Adipocyte (in vitro differentiated cells): ENCODE measurements around the gene OR11G2.
"Not testable (repeated sequence)": the region's sequence is repeated elsewhere in the genome, so short reads cannot be mapped to it uniquely, and the experiment has no call there.

Source experiments
- DNase-seq: peaks from one replicate; pipeline ENCODE4 v3.0.0-alpha.2; 2015; ENCODE audit warnings: low read depth
- H3K27me3 ChIP-seq: replicated peaks from 2 replicates; pipeline ENCODE4 v1.7.0; 2013; ENCODE audit warnings: mild to moderate bottlenecking, low read length, moderate library complexity; ENCODE audit not compliant: control insufficient read depth, insufficient read depth
- H3K36me3 ChIP-seq: 2 replicates; pipeline ENCODE4 v1.7.0; 2013; ENCODE audit warnings: low read length, mild to moderate bottlenecking, moderate library complexity; ENCODE audit not compliant: control insufficient read depth, insufficient read depth, severe bottlenecking
- H3K4me1 ChIP-seq: 2 replicates; pipeline ENCODE4 v1.7.0; 2013; ENCODE audit warnings: mild to moderate bottlenecking, low read length, moderate library complexity; ENCODE audit not compliant: control insufficient read depth, insufficient read depth
- H3K4me3 ChIP-seq: 2 replicates; pipeline ENCODE4 v1.7.0; 2013; ENCODE audit warnings: mild to moderate bottlenecking, low read length, moderate library complexity
- H3K9ac ChIP-seq: 2 replicates; pipeline ENCODE4 v1.7.0; 2013; ENCODE audit warnings: mild to moderate bottlenecking, low read length, moderate library complexity
- H3K9me3 ChIP-seq: 2 replicates; pipeline ENCODE4 v1.7.0; 2013; ENCODE audit warnings: mild to moderate bottlenecking, low read length, moderate library complexity; ENCODE audit not compliant: control insufficient read depth

The OR11G2 gene

DNA sequence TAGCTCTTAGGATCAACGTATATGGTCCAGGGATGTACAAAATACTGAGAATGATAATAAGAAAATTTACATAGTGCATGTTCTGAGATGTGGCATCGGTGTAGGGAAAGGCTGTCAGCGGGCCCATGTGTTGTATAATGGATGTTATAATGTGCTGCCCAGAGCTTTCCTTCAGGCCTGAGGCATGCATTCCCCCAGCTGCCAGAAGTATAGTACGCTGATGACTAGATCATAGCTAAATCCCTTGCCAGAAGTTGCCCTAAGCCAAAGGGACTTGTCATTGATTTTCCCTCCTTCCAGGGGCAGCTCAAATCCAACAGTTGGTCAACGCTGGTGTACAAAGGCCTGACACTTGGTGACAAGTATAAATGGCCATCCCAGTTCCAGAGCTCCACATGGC is 6.5 kb upstream of the OR11G2 start:
- Histone ChIP-seq H3K4me1 (no peaks in the 10 kb centered on the region), H3K4me3 (no peak overlapping the region), H3K9ac (no peak overlapping the region), H3K27me3 (no peaks in the 10 kb centered on the region), H3K36me3 (no peaks in the 10 kb centered on the region), H3K9me3 (peaks cover 4% of the 10 kb centered on the region)
- no peak for DNase-seq

DNA sequence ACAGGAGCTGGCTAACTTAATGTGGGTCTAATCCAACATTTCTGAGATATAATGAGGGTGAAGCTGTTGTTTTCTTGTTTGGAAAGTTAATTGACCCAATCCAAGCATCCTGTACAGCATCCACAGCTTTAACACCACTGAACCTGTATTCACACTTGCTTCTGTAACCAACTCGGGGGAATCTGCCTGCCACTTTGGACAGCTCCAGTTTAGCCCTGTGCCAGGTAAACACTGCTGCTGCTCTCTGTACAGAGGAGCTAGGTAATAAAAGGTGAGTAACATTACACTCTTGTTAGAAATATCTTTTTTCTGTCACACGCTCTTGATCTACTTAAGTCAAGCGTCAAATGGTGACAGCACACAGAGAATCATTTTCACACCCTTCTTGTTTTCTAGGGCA is 700 bp downstream of the OR11G2 start:
- Histone ChIP-seq H3K9me3 (peaks cover 4% of the 10 kb centered on the region), H3K9ac (no peak overlapping the region), H3K36me3 (no peaks in the 10 kb centered on the region)

DNA sequence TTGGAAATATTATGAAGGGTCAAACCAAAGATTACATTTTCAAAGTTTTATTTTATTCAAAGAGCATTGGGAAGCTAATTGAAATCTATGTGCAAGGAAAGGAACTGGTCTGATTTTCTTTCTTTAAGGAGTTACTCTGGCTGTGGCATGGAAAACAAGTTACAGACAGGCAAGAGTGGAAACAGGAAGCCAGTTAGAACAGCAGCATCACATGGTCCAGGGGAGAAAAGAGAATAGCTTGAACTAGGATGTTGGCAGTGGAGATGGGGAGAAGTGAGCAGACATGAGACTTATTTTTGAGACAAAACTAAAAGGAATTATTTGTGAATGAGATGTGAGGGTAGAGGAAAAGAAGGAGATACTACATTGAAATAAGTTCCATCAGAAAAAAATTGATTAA is 3.4 kb downstream of the OR11G2 start:
- DNase-seq, result no peak
- H3K36me3 ChIP-seq, result no peaks in the 10 kb centered on the region
- H3K4me3 ChIP-seq, result no peak overlapping the region
- peaks cover 3% of the 10 kb centered on the region for H3K27me3 ChIP-seq
- H3K9me3 ChIP-seq, result no peaks in the 10 kb centered on the region
- H3K9ac ChIP-seq, result no peak overlapping the region
- no peaks in the 10 kb centered on the region for H3K4me1 ChIP-seq

More for the DNA sequence above, 700 bp downstream of the OR11G2 start:
- no peak for DNase-seq
- Histone ChIP-seq H3K27me3 (no peaks in the 10 kb centered on the region), H3K4me3 (no peak overlapping the region), H3K4me1 (no peaks in the 10 kb centered on the region)

DNA sequence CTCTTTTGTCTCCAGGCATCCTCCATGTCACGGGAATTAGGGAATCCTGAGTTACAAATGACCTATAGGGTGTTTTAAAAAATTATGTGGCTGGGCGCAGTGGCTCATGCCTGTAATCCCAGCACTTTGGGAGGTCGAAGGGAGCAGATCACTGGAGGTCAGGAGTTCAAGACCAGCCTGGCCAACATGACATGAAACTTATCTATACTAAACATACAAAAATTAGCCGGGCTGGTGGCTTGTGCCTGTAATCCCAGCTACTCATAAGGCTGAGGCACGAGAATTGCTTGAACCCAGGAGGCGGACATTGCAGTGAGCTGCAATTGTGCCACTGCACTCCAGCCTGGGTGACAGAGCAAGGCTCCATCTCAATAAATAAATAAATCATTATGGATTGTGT is 4.5 kb downstream of the OR11G2 start:
- H3K4me3 ChIP-seq, H3K4me1 ChIP-seq, H3K9me3 ChIP-seq, H3K9ac ChIP-seq, DNase-seq, H3K36me3 ChIP-seq, H3K27me3 ChIP-seq: not testable (repeated sequence)

DNA sequence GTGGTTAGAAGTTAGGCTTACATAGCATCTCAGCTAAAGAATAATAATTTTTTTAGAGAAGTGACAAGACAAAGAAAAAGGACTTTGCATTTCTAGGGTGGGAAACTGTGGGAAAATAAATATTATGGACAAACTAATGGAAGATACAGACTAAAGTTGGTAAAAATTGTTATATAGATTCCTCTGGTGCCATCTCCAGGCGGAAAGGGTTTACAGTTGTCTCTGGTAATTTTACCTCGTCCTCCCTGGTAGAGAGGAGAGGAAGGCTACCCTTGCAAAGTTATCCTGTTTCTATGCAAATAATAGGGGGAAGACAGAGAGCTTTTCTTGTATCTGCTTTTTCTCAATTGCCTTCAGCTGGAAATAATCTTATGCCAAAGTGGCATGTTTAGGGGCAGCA is 5.2 kb downstream of the OR11G2 start:
- H3K36me3 ChIP-seq, result no peaks in the 10 kb centered on the region
- peak; percentile 1 for DNase-seq
- H3K4me3 ChIP-seq, result no peak overlapping the region
- H3K27me3 ChIP-seq, result peaks cover 3% of the 10 kb centered on the region
- H3K9ac ChIP-seq, result no peak overlapping the region
- H3K4me1 ChIP-seq, result no peaks in the 10 kb centered on the region
- H3K9me3 ChIP-seq, result peaks cover 4% of the 10 kb centered on the region

DNA sequence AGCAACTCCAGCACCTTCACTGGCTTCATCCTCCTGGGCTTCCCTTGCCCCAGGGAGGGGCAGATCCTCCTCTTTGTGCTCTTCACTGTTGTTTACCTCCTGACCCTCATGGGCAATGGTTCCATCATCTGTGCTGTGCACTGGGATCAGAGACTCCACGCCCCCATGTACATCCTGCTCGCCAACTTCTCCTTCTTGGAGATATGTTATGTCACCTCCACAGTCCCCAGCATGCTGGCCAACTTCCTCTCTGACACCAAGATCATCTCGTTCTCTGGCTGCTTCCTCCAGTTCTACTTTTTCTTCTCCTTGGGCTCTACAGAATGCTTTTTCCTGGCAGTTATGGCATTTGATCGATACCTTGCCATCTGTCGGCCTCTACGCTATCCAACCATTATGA is 6.8 kb downstream of the OR11G2 start:
- no peak overlapping the region for H3K4me3 ChIP-seq
- H3K36me3 ChIP-seq, result no peaks in the 10 kb centered on the region
- H3K27me3 ChIP-seq, result peaks cover 3% of the 10 kb centered on the region
- peaks cover 4% of the 10 kb centered on the region for H3K9me3 ChIP-seq
- no peak overlapping the region for H3K9ac ChIP-seq
- no peak for DNase-seq
- H3K4me1 ChIP-seq, result no peaks in the 10 kb centered on the region

DNA sequence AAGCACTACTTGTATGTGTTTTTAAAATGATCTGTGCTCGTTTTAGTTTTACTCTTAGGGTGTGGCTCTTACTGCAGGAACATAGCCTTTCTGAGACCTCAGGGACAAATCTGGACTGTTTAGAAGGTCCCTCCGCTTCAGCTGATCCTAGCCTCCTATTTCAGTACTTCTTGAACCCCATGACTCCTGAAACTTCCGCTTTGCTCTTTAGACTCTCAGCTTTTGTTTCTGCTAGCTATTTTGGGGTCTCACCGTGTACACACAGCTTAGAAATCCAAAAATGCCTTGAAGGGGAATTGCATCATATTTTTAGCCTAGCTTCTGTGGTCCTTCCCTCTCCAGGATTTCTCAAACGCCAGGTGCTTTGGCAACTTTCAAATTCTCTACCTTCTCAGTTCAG is 8.3 kb downstream of the OR11G2 start:
- H3K9ac ChIP-seq, result no peak overlapping the region
- no peak for DNase-seq
- H3K4me3 ChIP-seq, result no peak overlapping the region
- H3K4me1 ChIP-seq, result no peaks in the 10 kb centered on the region
- peaks cover 4% of the 10 kb centered on the region for H3K9me3 ChIP-seq
- H3K27me3 ChIP-seq, result peaks cover 3% of the 10 kb centered on the region
- H3K36me3 ChIP-seq, result no peaks in the 10 kb centered on the region

DNA sequence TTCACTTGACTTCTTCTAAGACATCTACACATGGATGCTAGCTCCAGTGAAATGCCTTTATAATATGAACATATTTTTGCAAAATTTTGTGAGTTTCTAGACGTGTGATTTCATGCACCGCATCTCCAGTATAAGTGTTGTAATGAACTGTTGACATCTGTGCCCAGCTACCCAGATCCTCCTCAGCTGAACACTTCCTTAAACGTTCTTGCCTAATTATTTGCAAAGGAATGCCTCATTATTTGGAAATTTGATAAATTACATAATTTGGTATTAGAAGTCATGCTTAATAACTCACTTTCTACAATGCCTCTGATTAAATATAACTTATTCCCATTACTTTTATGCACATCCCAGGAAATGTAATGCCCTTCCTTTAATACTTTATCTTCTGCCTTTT is 14.0 kb downstream of the OR11G2 start:
- no peak for DNase-seq
- no peaks in the 10 kb centered on the region for H3K27me3 ChIP-seq
- H3K4me1 ChIP-seq, result no peaks in the 10 kb centered on the region
- no peak overlapping the region for H3K4me3 ChIP-seq
- no peak overlapping the region for H3K9ac ChIP-seq
- H3K9me3 ChIP-seq, result peaks cover 8% of the 10 kb centered on the region
- no peaks in the 10 kb centered on the region for H3K36me3 ChIP-seq

DNA sequence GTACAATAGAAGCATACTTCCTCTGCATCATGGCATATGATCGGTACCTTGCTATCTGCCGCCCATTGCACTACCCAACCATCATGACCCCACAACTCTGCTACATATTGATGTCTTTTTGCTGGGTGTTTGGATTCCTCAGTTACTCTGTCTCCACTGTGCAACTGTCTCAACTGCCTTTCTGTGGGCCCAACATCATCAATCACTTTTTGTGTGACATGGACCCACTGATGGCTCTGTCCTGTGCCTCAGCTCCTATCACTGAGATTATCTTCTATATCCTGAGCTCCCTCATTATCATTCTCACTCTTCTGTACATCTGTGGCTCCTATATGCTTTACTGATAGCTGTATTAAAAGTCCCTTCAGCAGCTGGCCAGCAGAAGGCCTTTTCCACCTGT is 18.9 kb downstream of the OR11G2 start:
- no peak for DNase-seq
- Histone ChIP-seq H3K4me3 (no peak overlapping the region), H3K36me3 (no peaks in the 10 kb centered on the region), H3K9me3 (peaks cover 6% of the 10 kb centered on the region), H3K9ac (no peak overlapping the region), H3K4me1 (no peaks in the 10 kb centered on the region), H3K27me3 (no peaks in the 10 kb centered on the region)

DNA sequence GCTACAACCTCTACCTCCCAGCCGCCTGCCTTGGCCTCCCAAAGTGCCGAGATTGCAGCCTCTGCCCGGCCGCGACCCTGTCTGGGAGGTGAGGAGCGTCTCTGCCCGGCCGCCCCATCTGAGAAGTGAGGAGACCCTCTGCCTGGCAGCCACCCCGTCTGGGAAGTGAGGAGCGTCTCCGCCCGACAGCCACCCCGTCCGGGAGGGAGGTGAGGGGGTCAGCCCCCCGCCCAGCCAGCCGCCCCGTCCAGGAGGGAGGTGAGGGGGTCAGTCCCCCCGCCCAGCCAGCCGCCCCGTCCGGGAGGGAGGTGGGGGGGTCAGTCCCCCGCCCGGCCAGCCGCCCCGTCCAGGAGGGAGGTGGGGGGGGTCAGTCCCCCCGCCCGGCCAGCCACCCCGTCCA is 21.7 kb downstream of the OR11G2 start:
- H3K9me3 ChIP-seq, H3K4me1 ChIP-seq, H3K27me3 ChIP-seq, H3K4me3 ChIP-seq, H3K36me3 ChIP-seq, DNase-seq, H3K9ac ChIP-seq: not testable (repeated sequence)

DNA sequence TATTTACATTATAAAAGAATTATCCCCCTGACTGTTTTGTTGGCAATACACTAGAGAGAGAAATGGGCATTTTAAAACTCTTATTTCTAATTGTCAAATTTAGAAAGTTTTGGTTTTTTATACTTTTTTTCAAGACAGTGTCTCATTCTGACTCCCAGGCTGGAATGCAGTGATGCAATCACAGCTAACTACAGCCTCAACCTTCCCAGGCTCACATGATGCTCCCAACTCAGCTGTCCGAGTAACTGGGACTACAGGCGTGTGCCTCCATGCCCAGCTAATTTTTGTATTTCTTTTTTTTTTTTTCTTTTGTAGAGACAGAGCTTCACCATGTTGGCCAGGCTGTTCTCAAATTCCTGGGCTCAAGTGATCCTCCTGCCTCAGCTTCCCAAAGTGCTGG is 24.5 kb downstream of the OR11G2 start:
- no peak overlapping the region for H3K9ac ChIP-seq
- H3K9me3 ChIP-seq, result peaks cover 4% of the 10 kb centered on the region
- H3K4me1 ChIP-seq, result no peaks in the 10 kb centered on the region
- H3K4me3 ChIP-seq, result no peak overlapping the region
- H3K27me3 ChIP-seq, result no peaks in the 10 kb centered on the region
- H3K36me3 ChIP-seq, result no peaks in the 10 kb centered on the region
- DNase-seq, result no peak

DNA sequence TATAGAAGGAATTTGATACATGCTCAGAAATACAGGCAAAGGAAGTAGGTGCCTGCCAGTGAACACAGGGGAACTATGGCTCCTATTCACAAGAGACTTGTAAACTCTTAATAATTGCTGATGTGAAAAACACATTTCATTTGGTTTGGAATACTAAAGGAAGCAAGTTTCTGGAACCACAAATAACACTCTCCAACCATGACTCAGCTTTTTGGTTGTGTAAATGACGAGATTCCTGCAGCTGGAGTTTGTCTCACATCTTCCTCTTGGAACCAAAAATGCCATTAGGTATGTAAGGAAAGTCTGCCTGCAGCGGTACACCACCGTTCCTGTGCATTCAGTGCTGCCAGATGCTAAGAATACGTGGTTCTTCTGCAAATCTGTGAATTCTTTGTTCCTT is 28.3 kb downstream of the OR11G2 start:
- Histone ChIP-seq H3K36me3 (no peaks in the 10 kb centered on the region), H3K9me3 (peaks cover 4% of the 10 kb centered on the region), H3K27me3 (peaks cover 3% of the 10 kb centered on the region), H3K9ac (no peak overlapping the region), H3K4me1 (no peaks in the 10 kb centered on the region), H3K4me3 (no peak overlapping the region)
- DNase-seq, result no peak
